Hippocampal formation (tissue), 2 donors: ENCODE data around the gene SWT1.
A peak's percentile ranks its signal among the peaks of the same experiment; 100 is the strongest.

Source experiments
- DNase-seq, 2 donors: peaks; one replicate each; lab custom pipeline; 2025; lab: John Stamatoyannopoulos, UW

The SWT1 gene

GRCh38 chr1:185288435-185288834, 131.5 kb downstream of the SWT1 start:
- DNase-seq = no peak

GRCh38 chr1:185289880-185290279, 132.9 kb downstream of the SWT1 start:
- no peak for DNase-seq

GRCh38 chr1:185291159-185291558, 134.2 kb downstream of the SWT1 start:
- no peak for DNase-seq

- DNase-seq = no peak
These were observed 134.7 kb downstream of the SWT1 start for GRCh38 chr1:185291652-185292051.

GRCh38 chr1:185292237-185292636, 135.3 kb downstream of the SWT1 start:
- DNase-seq = no peak

- no peak for DNase-seq
These were observed 137.1 kb downstream of the SWT1 start for GRCh38 chr1:185293967-185294542.

GRCh38 chr1:185295091-185295490, 138.1 kb downstream of the SWT1 start:
- DNase-seq = no peak

- no peak for DNase-seq
These were observed 141.0 kb downstream of the SWT1 start for GRCh38 chr1:185297982-185298381.

GRCh38 chr1:185300152-185300551, 143.2 kb downstream of the SWT1 start:
- no peak for DNase-seq

GRCh38 chr1:185305419-185305818, 148.5 kb downstream of the SWT1 start:
- DNase-seq = no peak

- no peak for DNase-seq
These were observed 151.2 kb downstream of the SWT1 start for GRCh38 chr1:185308126-185308525.

- DNase-seq = no peak
These were observed 152.6 kb downstream of the SWT1 start for GRCh38 chr1:185309566-185309965.

- no peak for DNase-seq
These were observed 154.7 kb downstream of the SWT1 start for GRCh38 chr1:185311589-185312225.

- no peak for DNase-seq
These were observed 155.6 kb downstream of the SWT1 start for GRCh38 chr1:185312361-185313138.

- no peak for DNase-seq
These were observed 157.4 kb downstream of the SWT1 start for GRCh38 chr1:185314411-185314810.

GRCh38 chr1:185315445-185316071, 158.6 kb downstream of the SWT1 start:
- no peak for DNase-seq

- DNase-seq = peak; percentile 74 to 94
These were observed 159.4 kb downstream of the SWT1 start for GRCh38 chr1:185316163-185317033.

- peak; percentile 95 to 97 for DNase-seq
These were observed 160.3 kb downstream of the SWT1 start, which contains the start of gene IVNS1ABP for GRCh38 chr1:185317034-185317885. Gene IVNS1ABP, minus strand, starts transcription at chr1:185317243. Its CDS starts 7,750 bp downstream, at chr1:185309493.

GRCh38 chr1:185317886-185318310, 160.9 kb downstream of the SWT1 start:
- DNase-seq = peak; percentile 34 to 52

- DNase-seq = no peak
These were observed 161.6 kb downstream of the SWT1 start for GRCh38 chr1:185318431-185319138.
